HS-27A (cell line): Measurements from ENCODE around the gene SCIN.
"Not testable (repeated sequence)": the region's sequence is repeated elsewhere in the genome, so short reads cannot be mapped to it uniquely, and the experiment has no call there.

Experiments
- DNase-seq: peaks from one replicate; pipeline ENCODE4 v3.0.0-alpha.2; 2012; ENCODE audit warnings: low read depth, missing footprints

The SCIN gene

GRCh38 chr7:12619461-12620069 is 49.0 kb downstream of the SCIN start:
- DNase-seq: no peak

- DNase-seq: no peak
Measured at GRCh38 chr7:12620371-12620770, 49.9 kb downstream of the SCIN start.

- no peak for DNase-seq
Measured at GRCh38 chr7:12623223-12623622, 52.7 kb downstream of the SCIN start.

GRCh38 chr7:12623885-12624498 is 53.5 kb downstream of the SCIN start:
- no peak for DNase-seq

GRCh38 chr7:12625836-12626235 is 55.3 kb downstream of the SCIN start:
- no peak for DNase-seq

GRCh38 chr7:12629816-12630512 is 59.4 kb downstream of the SCIN start:
- DNase-seq: no peak

- no peak for DNase-seq
Measured at GRCh38 chr7:12630513-12630819, 59.9 kb downstream of the SCIN start.

GRCh38 chr7:12633582-12633981 is 63.1 kb downstream of the SCIN start:
- DNase-seq: no peak

GRCh38 chr7:12635830-12636229 is 65.3 kb downstream of the SCIN start:
- no peak for DNase-seq

GRCh38 chr7:12637328-12637727 is 66.8 kb downstream of the SCIN start:
- DNase-seq: no peak

GRCh38 chr7:12637819-12638592 is 67.5 kb downstream of the SCIN start:
- DNase-seq: no peak

- no peak for DNase-seq
Measured at GRCh38 chr7:12638851-12639456, 68.4 kb downstream of the SCIN start.

- DNase-seq: no peak
Measured at GRCh38 chr7:12640299-12641096, 70.0 kb downstream of the SCIN start.

GRCh38 chr7:12641196-12641595 is 70.7 kb downstream of the SCIN start:
- DNase-seq: no peak

- no peak for DNase-seq
Measured at GRCh38 chr7:12642508-12642907, 72.0 kb downstream of the SCIN start.

GRCh38 chr7:12643001-12643643 is 72.6 kb downstream of the SCIN start:
- DNase-seq: no peak

- no peak for DNase-seq
Measured at GRCh38 chr7:12643644-12644043, 73.1 kb downstream of the SCIN start.

- not testable (repeated sequence) for DNase-seq
Measured at GRCh38 chr7:12645212-12645611, 74.7 kb downstream of the SCIN start.

- no peak for DNase-seq
Measured at GRCh38 chr7:12646139-12646538, 75.6 kb downstream of the SCIN start.

GRCh38 chr7:12647364-12648219 is 77.1 kb downstream of the SCIN start:
- peak; percentile 73 for DNase-seq
